OCI-LY1 (cell line): ENCODE data around the gene GALNT14.

Experiments used
- H2AFZ ChIP-seq: fragments of 200-600 bp; sonication (generic), shearing (Covaris generic); 2 replicates; pipeline ENCODE4 v1.6.0; 2014; ENCODE audit warnings: antibody characterized with exemption, mild to moderate bottlenecking, low read length
- H3F3A ChIP-seq: fragments of 200-600 bp; sonication (generic), shearing (Covaris generic); 2 replicates; pipeline ENCODE4 v1.6.0; 2014; ENCODE audit warnings: mild to moderate bottlenecking, antibody characterized with exemption, low read length, moderate library complexity; ENCODE audit not compliant: insufficient read depth
- H3K27ac ChIP-seq: fragments of 200-600 bp; sonication (generic); 2 replicates; pipeline ENCODE4 v1.5.1; 2014; ENCODE audit warnings: low read length, mixed run types, mild to moderate bottlenecking, low read depth; ENCODE audit not compliant: poor library complexity, severe bottlenecking
- H3K27me3 ChIP-seq: fragments of 200-600 bp; sonication (generic); 2 replicates; pipeline ENCODE4 v1.6.0; 2014; ENCODE audit warnings: antibody characterized with exemption, mild to moderate bottlenecking, low read length, moderate library complexity; ENCODE audit not compliant: insufficient read depth
- H3K36me3 ChIP-seq: fragments of 200-600 bp; sonication (generic); 2 replicates; pipeline ENCODE4 v1.6.1; 2014; ENCODE audit warnings: mild to moderate bottlenecking, antibody characterized with exemption, low read length, moderate library complexity, mixed read lengths; ENCODE audit not compliant: insufficient read depth
- H3K4me1 ChIP-seq: fragments of 200-600 bp; sonication (generic); 2 replicates; pipeline ENCODE4 v1.5.1; 2014; ENCODE audit warnings: mild to moderate bottlenecking, low read length, moderate library complexity; ENCODE audit not compliant: insufficient read depth, severe bottlenecking
- H3K4me2 ChIP-seq: fragments of 200-600 bp; sonication (generic), shearing (Covaris generic); 2 replicates; pipeline ENCODE4 v1.6.1; 2014; ENCODE audit warnings: low read length
- H3K4me3 ChIP-seq: fragments of 200-600 bp; sonication (generic); 2 replicates; pipeline ENCODE4 v1.5.1; 2014; ENCODE audit warnings: low read length, low read depth, mild to moderate bottlenecking, mixed read lengths; ENCODE audit not compliant: poor library complexity, severe bottlenecking
- H3K79me2 ChIP-seq: fragments of 200-600 bp; shearing (Covaris generic); 2 replicates; pipeline ENCODE4 v1.6.1; 2016; ENCODE audit warnings: mixed run types, low read length, mixed read lengths; ENCODE audit not compliant: insufficient read depth
- H3K9ac ChIP-seq: fragments of 200-600 bp; sonication (generic), shearing (Covaris generic); 2 replicates; pipeline ENCODE4 v1.6.1; 2014; ENCODE audit warnings: mild to moderate bottlenecking, low read length, mixed read lengths
- H3K9me2 ChIP-seq: fragments of 200-600 bp; sonication (generic), shearing (Covaris generic); 2 replicates; pipeline ENCODE4 v1.6.1; 2014; ENCODE audit warnings: low read depth, mild to moderate bottlenecking, low read length, mixed read lengths
- H3K9me3 ChIP-seq: fragments of 200-600 bp; shearing (Covaris generic); 2 replicates; pipeline ENCODE4 v1.6.1; 2014; ENCODE audit warnings: low read length, mixed read lengths
- H4K20me1 ChIP-seq: fragments of 200-600 bp; sonication (generic), shearing (Covaris generic); 2 replicates; pipeline ENCODE4 v1.6.0; 2016; ENCODE audit warnings: mild to moderate bottlenecking, low read length; ENCODE audit not compliant: insufficient read depth
- EZH2 ChIP-seq: fragments of 200-600 bp; sonication (generic), shearing (Covaris generic); IDR thresholded peaks from 2 replicates; pipeline ENCODE4 v1.8.0; 2017; ENCODE audit warnings: borderline replicate concordance, mixed run types, mild to moderate bottlenecking, antibody characterized with exemption, low read length, moderate library complexity, mixed read lengths
- TF ChIP-seq, protein P1 (sequence below): fragments of 200-600 bp; sonication (generic), shearing (Covaris generic); IDR thresholded peaks from 2 replicates; pipeline ENCODE4 v1.5.1; 2017; ENCODE audit warnings: mild to moderate bottlenecking, antibody characterized with exemption, low read length, moderate library complexity, mixed read lengths

The GALNT14 gene

GRCh38 chr2:31136732-31137131, 1.5 kb downstream of the GALNT14 start:
- Histone ChIP-seq H3K4me3 (no peak overlapping the region), H3F3A (no peaks in the 10 kb centered on the region), H3K27me3 (no peaks in the 10 kb centered on the region), H4K20me1 (no peaks in the 10 kb centered on the region), H3K9me3 (no peaks in the 10 kb centered on the region), H2AFZ (no peak overlapping the region), H3K9ac (no peak overlapping the region), H3K4me1 (peaks cover 6% of the 10 kb centered on the region), H3K27ac (no peak overlapping the region), H3K4me2 (no peak overlapping the region), H3K79me2 (no peaks in the 10 kb centered on the region), H3K36me3 (no peaks in the 10 kb centered on the region), H3K9me2 (no peaks in the 10 kb centered on the region)
- TF ChIP-seq, protein P1, sequence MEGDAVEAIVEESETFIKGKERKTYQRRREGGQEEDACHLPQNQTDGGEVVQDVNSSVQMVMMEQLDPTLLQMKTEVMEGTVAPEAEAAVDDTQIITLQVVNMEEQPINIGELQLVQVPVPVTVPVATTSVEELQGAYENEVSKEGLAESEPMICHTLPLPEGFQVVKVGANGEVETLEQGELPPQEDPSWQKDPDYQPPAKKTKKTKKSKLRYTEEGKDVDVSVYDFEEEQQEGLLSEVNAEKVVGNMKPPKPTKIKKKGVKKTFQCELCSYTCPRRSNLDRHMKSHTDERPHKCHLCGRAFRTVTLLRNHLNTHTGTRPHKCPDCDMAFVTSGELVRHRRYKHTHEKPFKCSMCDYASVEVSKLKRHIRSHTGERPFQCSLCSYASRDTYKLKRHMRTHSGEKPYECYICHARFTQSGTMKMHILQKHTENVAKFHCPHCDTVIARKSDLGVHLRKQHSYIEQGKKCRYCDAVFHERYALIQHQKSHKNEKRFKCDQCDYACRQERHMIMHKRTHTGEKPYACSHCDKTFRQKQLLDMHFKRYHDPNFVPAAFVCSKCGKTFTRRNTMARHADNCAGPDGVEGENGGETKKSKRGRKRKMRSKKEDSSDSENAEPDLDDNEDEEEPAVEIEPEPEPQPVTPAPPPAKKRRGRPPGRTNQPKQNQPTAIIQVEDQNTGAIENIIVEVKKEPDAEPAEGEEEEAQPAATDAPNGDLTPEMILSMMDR, result no peak
- no peak for TF ChIP-seq EZH2

- no peaks in the 10 kb centered on the region for H3K36me3 ChIP-seq
- TF ChIP-seq EZH2, result no peak
- TF ChIP-seq, protein P1, result no peak
- no peak overlapping the region for H3K9ac ChIP-seq
- H3K9me3 ChIP-seq, result no peaks in the 10 kb centered on the region
- no peaks in the 10 kb centered on the region for H3K79me2 ChIP-seq
- H3K27me3 ChIP-seq, result no peaks in the 10 kb centered on the region
- H2AFZ ChIP-seq, result no peak overlapping the region
- no peak overlapping the region for H3K4me2 ChIP-seq
- no peak overlapping the region for H3K27ac ChIP-seq
- no peak overlapping the region for H3K4me3 ChIP-seq
- no peaks in the 10 kb centered on the region for H4K20me1 ChIP-seq
- peaks cover 6% of the 10 kb centered on the region for H3K4me1 ChIP-seq
- no peaks in the 10 kb centered on the region for H3F3A ChIP-seq
- no peaks in the 10 kb centered on the region for H3K9me2 ChIP-seq
Observed at GRCh38 chr2:31136000-31136399, 2.2 kb downstream of the GALNT14 start.

DNA sequence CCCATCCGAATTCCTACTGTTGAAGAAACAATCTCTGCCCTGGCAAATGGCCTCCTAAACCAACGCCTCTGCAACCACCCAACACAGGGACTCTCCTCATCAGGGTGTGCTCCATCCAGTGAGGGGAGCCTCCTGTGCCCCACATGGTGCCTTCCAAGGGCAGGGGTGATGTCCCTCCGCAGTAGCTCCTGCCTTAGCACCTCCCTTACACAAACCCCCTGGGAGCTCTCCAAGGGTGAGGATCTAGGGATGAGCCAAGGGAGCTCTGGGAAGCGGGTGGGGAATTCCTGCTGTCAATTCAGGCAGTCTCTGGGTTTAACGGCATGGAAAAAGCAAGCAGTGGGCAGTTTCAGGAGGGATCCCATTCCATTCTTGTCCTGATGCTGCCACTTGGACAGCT, 3.8 kb downstream of the GALNT14 start:
- Histone ChIP-seq H4K20me1 (no peaks in the 10 kb centered on the region), H3K9ac (no peak overlapping the region), H3K27me3 (no peaks in the 10 kb centered on the region), H3K4me2 (no peak overlapping the region), H3K9me3 (no peaks in the 10 kb centered on the region), H3K9me2 (no peaks in the 10 kb centered on the region), H2AFZ (no peak overlapping the region), H3F3A (no peaks in the 10 kb centered on the region), H3K27ac (no peak overlapping the region), H3K36me3 (no peaks in the 10 kb centered on the region), H3K4me3 (no peak overlapping the region), H3K79me2 (no peaks in the 10 kb centered on the region), H3K4me1 (peaks cover 6% of the 10 kb centered on the region)
- TF ChIP-seq, protein P1, result no peak
- no peak for TF ChIP-seq EZH2
